ENCODE results near the gene NCR2.

GRCh38 chr6:41335943-41336342 is 535 bp downstream of the NCR2 start:
- TF ChIP-seq BHLHE40 (IDR thresholded peaks at IDR 0.05; ENCODE audit: low read length) (no peak), ZFP36 (IDR thresholded peaks at IDR 0.05; ENCODE audit: borderline replicate concordance, low read depth, low read length, partially characterized antibody) (no peak), PHF8 (CRISPR knock-in tag; IDR thresholded peaks at IDR 0.05) (no peak)

All from HepG2 (cell line).